SK-N-SH treated with all-trans-retinoic acid at 6 μM for 48 hours (cell line): ENCODE data around the gene TUBB2A.
"Not testable (repeated sequence)": the region's sequence is repeated elsewhere in the genome, so short reads cannot be mapped to it uniquely, and the experiment has no call there.

Experiments
- ARNTL ChIP-seq: fragments of 450-650 bp; formaldehyde crosslinking; IDR thresholded peaks from 2 replicates; pipeline ENCODE4 v1.5.0; 2020; ENCODE audit warnings: low read depth, mild to moderate bottlenecking, moderate library complexity, borderline replicate concordance
- RARB ChIP-seq: fragments of 250-450 bp; sonication (Bioruptor Pico); IDR thresholded peaks from 2 replicates; pipeline ENCODE4 v1.8.0; 2021; ENCODE audit warnings: mild to moderate bottlenecking, moderate library complexity
- SNAI2 ChIP-seq: fragments of 250-450 bp; sonication (Bioruptor Pico); IDR thresholded peaks from 2 replicates; pipeline ENCODE4 v1.5.0; 2020; ENCODE audit warnings: mild to moderate bottlenecking, moderate library complexity
- ZFP3 ChIP-seq: fragments of 250-450 bp; sonication (Bioruptor Pico); IDR thresholded peaks from 2 replicates; pipeline ENCODE4 v1.5.0; 2020; ENCODE audit warnings: mild to moderate bottlenecking, moderate library complexity
- ZFP30 ChIP-seq: fragments of 450-650 bp; formaldehyde crosslinking; IDR thresholded peaks from 2 replicates; pipeline ENCODE4 v1.5.0; 2022; ENCODE audit warnings: mild to moderate bottlenecking, moderate library complexity
- ZNF565 ChIP-seq: fragments of 450-650 bp; formaldehyde crosslinking; conservative IDR thresholded peaks from 2 replicates; pipeline ENCODE4 v1.5.0; 2020; ENCODE audit warnings: low read depth, mild to moderate bottlenecking, moderate library complexity
- ZNF8 ChIP-seq: fragments of 450-650 bp; formaldehyde crosslinking; IDR thresholded peaks from 2 replicates; pipeline ENCODE4 v1.5.0; 2020; ENCODE audit warnings: mild to moderate bottlenecking, moderate library complexity
- TF ChIP-seq, protein P1 (sequence below): fragments of 250-450 bp; sonication (Bioruptor Pico); IDR thresholded peaks from 2 replicates; pipeline ENCODE4 v1.8.0; 2020; ENCODE audit warnings: mild to moderate bottlenecking, moderate library complexity, borderline replicate concordance
- TF ChIP-seq, protein P2 (sequence below): fragments of 250-450 bp; sonication (Bioruptor Pico); IDR thresholded peaks from 2 replicates; pipeline ENCODE4 v1.5.1; 2020; ENCODE audit warnings: low read depth, mild to moderate bottlenecking, moderate library complexity
- TF ChIP-seq, protein P3 (sequence below): fragments of 250-450 bp; sonication (Bioruptor Pico); IDR thresholded peaks from 2 replicates; pipeline ENCODE4 v1.5.0; 2020; ENCODE audit warnings: mild to moderate bottlenecking, moderate library complexity

DNA sequence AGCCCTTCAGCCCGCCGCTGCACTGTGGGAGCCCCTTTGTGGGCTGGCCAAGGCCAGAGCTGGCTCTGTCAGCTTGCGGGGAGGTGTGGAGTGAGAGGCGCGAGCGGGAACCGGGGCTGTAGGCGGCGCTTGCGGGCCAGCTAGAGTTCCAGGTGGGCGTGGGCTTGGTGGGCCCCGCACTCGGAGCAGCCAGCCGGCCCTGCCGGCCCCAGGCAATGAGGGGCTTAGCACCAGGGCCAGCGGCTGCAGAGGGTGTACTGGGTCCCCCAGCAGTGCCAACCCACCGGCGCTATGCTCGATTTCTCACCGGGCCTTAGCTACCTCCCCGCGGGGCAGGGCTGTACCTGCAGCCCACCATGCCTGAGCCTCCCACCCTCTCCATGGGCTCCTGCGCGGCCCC, 13.3 kb upstream of the TUBB2A start:
- TF ChIP-seq ZNF565; ZNF8 (CRISPR knock-in tag); ZFP30; ARNTL (CRISPR knock-in tag); ZFP3; SNAI2 (CRISPR knock-in tag); RARB (CRISPR knock-in tag): not testable (repeated sequence)
- TF ChIP-seq, protein P1, sequence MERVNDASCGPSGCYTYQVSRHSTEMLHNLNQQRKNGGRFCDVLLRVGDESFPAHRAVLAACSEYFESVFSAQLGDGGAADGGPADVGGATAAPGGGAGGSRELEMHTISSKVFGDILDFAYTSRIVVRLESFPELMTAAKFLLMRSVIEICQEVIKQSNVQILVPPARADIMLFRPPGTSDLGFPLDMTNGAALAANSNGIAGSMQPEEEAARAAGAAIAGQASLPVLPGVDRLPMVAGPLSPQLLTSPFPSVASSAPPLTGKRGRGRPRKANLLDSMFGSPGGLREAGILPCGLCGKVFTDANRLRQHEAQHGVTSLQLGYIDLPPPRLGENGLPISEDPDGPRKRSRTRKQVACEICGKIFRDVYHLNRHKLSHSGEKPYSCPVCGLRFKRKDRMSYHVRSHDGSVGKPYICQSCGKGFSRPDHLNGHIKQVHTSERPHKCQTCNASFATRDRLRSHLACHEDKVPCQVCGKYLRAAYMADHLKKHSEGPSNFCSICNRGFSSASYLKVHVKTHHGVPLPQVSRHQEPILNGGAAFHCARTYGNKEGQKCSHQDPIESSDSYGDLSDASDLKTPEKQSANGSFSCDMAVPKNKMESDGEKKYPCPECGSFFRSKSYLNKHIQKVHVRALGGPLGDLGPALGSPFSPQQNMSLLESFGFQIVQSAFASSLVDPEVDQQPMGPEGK (CRISPR knock-in tag) = not testable (repeated sequence)
- TF ChIP-seq, protein P2, sequence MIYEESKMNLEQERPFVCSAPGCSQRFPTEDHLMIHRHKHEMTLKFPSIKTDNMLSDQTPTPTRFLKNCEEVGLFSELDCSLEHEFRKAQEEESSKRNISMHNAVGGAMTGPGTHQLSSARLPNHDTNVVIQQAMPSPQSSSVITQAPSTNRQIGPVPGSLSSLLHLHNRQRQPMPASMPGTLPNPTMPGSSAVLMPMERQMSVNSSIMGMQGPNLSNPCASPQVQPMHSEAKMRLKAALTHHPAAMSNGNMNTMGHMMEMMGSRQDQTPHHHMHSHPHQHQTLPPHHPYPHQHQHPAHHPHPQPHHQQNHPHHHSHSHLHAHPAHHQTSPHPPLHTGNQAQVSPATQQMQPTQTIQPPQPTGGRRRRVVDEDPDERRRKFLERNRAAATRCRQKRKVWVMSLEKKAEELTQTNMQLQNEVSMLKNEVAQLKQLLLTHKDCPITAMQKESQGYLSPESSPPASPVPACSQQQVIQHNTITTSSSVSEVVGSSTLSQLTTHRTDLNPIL (CRISPR knock-in tag) = not testable (repeated sequence)
- TF ChIP-seq, protein P3, sequence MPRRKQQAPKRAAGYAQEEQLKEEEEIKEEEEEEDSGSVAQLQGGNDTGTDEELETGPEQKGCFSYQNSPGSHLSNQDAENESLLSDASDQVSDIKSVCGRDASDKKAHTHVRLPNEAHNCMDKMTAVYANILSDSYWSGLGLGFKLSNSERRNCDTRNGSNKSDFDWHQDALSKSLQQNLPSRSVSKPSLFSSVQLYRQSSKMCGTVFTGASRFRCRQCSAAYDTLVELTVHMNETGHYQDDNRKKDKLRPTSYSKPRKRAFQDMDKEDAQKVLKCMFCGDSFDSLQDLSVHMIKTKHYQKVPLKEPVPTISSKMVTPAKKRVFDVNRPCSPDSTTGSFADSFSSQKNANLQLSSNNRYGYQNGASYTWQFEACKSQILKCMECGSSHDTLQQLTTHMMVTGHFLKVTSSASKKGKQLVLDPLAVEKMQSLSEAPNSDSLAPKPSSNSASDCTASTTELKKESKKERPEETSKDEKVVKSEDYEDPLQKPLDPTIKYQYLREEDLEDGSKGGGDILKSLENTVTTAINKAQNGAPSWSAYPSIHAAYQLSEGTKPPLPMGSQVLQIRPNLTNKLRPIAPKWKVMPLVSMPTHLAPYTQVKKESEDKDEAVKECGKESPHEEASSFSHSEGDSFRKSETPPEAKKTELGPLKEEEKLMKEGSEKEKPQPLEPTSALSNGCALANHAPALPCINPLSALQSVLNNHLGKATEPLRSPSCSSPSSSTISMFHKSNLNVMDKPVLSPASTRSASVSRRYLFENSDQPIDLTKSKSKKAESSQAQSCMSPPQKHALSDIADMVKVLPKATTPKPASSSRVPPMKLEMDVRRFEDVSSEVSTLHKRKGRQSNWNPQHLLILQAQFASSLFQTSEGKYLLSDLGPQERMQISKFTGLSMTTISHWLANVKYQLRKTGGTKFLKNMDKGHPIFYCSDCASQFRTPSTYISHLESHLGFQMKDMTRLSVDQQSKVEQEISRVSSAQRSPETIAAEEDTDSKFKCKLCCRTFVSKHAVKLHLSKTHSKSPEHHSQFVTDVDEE (CRISPR knock-in tag) = not testable (repeated sequence)
